IPS-15b (cell line): Measurements from ENCODE around the gene RBM33.

ENCODE experiments used
- H3K27me3 ChIP-seq: one replicate; pipeline ENCODE4 v1.6.1; 2013; ENCODE audit warnings: low read length; ENCODE audit not compliant: control insufficient read depth, insufficient read depth
- H3K36me3 ChIP-seq: one replicate; pipeline ENCODE4 v1.6.1; 2013; ENCODE audit warnings: low read length; ENCODE audit not compliant: control insufficient read depth, insufficient read depth
- H3K4me1 ChIP-seq: one replicate; pipeline ENCODE4 v1.6.1; 2013; ENCODE audit warnings: mild to moderate bottlenecking, low read length; ENCODE audit not compliant: control insufficient read depth, insufficient read depth
- H3K4me3 ChIP-seq: one replicate; pipeline ENCODE4 v1.5.1; 2013; ENCODE audit warnings: low read depth, low read length
- H3K9ac ChIP-seq: one replicate; pipeline ENCODE4 v1.6.1; 2013; ENCODE audit warnings: low read depth, mild to moderate bottlenecking, low read length
- H3K9me3 ChIP-seq: one replicate; pipeline ENCODE4 v1.6.1; 2013; ENCODE audit warnings: mild to moderate bottlenecking, low read length; ENCODE audit not compliant: control insufficient read depth, insufficient read depth

RBM33 gene

GRCh38 chr7:155700847-155701246, 56.4 kb downstream of the RBM33 start:
- Histone ChIP-seq H3K4me1 (peaks cover 4% of the 10 kb centered on the region), H3K4me3 (no peak overlapping the region), H3K27me3 (no peaks in the 10 kb centered on the region), H3K9me3 (no peaks in the 10 kb centered on the region), H3K36me3 (peaks cover 9% of the 10 kb centered on the region), H3K9ac (no peak overlapping the region)

GRCh38 chr7:155701972-155702544, 57.6 kb downstream of the RBM33 start:
- Histone ChIP-seq H3K27me3 (no peaks in the 10 kb centered on the region), H3K9me3 (no peaks in the 10 kb centered on the region), H3K36me3 (peaks cover 9% of the 10 kb centered on the region), H3K4me1 (peaks cover 4% of the 10 kb centered on the region), H3K4me3 (no peak overlapping the region), H3K9ac (no peak overlapping the region)

DNA sequence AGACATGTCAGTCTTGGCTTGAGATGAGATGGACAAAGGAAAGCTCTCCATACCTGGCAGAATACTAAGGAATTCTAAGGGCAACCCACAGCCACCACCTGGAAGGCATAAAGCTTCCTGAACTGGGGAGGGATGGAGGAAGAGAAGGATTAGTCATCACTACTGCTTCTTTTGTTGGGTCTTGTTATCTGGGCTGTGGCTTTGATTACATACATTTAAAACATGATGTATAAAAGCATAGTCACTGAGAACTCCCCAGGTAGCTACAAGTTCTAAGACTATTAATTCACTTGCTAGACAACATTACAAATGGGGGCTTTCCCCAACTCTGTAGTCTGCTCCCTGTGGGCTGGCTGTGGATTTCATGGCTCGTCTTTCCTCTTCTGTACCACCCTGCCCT, 58.2 kb downstream of the RBM33 start:
- Histone ChIP-seq H3K27me3 (no peaks in the 10 kb centered on the region), H3K36me3 (peaks cover 9% of the 10 kb centered on the region), H3K9ac (no peak overlapping the region), H3K9me3 (no peaks in the 10 kb centered on the region), H3K4me1 (peaks cover 4% of the 10 kb centered on the region), H3K4me3 (no peak overlapping the region)

DNA sequence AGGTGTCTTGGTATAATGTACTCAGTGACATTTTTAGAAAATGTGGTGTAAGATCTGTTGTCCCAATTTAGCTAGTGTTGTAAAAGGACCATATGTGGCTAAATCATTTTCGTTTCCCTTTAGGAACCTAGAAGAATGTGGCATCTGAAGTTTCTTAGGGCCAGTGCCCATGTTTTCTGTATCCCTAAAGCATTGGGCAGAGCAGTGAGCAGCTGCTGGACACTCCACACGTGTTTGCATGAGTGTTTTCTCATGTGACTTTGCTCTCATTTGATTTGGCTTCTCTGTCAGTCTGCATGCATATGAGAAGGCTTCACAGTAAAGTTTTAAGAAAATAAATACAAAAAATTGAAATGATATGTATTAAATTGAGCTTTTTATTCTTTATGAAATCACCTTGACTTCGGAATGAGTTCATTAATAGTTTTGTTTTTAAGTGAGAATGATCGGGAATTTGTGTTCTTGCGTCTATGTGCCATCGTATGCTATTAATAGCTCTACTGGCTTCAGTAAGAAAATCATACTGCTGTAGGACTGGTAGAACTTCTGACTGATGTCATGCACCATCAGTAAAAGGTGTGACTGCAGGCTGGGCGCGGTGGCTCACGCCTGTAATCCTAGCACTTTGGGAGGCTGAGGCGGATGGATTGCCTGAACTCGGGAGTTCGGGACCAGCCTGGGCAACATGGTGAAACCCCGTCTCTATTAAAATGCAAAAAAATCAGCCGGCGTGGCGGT, 61.3 kb downstream of the RBM33 start:
- H3K4me1 ChIP-seq: no peaks in the 10 kb centered on the region
- no peak overlapping the region for H3K4me3 ChIP-seq
- peaks cover 12% of the 10 kb centered on the region for H3K36me3 ChIP-seq
- H3K9ac ChIP-seq: no peak overlapping the region
- H3K9me3 ChIP-seq: no peaks in the 10 kb centered on the region
- no peaks in the 10 kb centered on the region for H3K27me3 ChIP-seq

- no peak overlapping the region for H3K4me3 ChIP-seq
- H3K9me3 ChIP-seq: no peaks in the 10 kb centered on the region
- H3K4me1 ChIP-seq: no peaks in the 10 kb centered on the region
- H3K36me3 ChIP-seq: peaks cover 14% of the 10 kb centered on the region
- no peak overlapping the region for H3K9ac ChIP-seq
- H3K27me3 ChIP-seq: no peaks in the 10 kb centered on the region
These were observed 61.9 kb downstream of the RBM33 start for GRCh38 chr7:155706376-155706775.

DNA sequence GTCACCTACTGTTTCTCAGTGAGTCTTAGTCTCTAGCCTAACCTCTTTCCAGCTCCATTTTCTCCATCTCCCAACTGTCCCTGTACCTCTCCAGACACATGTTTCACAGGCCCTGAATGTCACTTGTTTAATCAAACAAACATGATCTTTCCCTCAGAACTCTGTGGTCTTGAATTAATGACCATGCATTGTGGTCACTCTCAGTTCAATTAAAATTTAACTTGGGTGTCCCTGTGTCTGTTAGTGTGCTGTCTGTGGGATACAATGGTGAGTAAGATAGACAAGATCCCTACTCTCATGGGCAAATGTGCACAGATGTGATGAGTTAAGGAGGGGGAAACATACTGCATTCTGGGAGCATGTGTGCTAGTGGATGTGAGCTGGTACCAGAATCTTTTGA, 65.0 kb downstream of the RBM33 start:
- no peaks in the 10 kb centered on the region for H3K4me1 ChIP-seq
- H3K4me3 ChIP-seq: no peak overlapping the region
- no peaks in the 10 kb centered on the region for H3K9me3 ChIP-seq
- H3K36me3 ChIP-seq: peaks cover 14% of the 10 kb centered on the region
- no peak overlapping the region for H3K9ac ChIP-seq
- H3K27me3 ChIP-seq: no peaks in the 10 kb centered on the region

DNA sequence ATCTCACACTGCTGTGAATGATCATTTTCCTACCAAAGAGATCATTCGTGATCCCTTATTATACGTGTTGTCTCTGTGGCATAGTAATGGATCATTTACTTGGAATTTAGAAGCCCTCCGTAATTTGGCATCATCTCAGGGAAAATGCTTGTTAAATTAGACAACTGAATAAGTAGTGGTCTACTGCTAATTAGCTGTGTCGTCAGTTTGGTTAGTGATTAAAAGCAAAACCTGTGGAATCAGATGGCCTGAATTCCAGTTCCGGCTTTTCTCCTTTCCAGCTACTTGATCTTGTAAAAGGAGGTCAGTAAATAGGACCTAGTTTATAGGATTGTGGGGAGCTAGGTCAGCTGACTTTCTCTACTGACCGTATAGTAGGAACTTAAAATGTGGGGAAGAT, 65.6 kb downstream of the RBM33 start:
- Histone ChIP-seq H3K36me3 (peaks cover 14% of the 10 kb centered on the region), H3K4me1 (no peaks in the 10 kb centered on the region), H3K9me3 (no peaks in the 10 kb centered on the region), H3K4me3 (no peak overlapping the region), H3K9ac (no peak overlapping the region), H3K27me3 (no peaks in the 10 kb centered on the region)

GRCh38 chr7:155710530-155710929, 66.1 kb downstream of the RBM33 start:
- Histone ChIP-seq H3K9ac (no peak overlapping the region), H3K27me3 (no peaks in the 10 kb centered on the region), H3K4me1 (no peaks in the 10 kb centered on the region), H3K4me3 (no peak overlapping the region), H3K36me3 (peaks cover 14% of the 10 kb centered on the region), H3K9me3 (no peaks in the 10 kb centered on the region)

- Histone ChIP-seq H3K27me3 (no peaks in the 10 kb centered on the region), H3K9me3 (no peaks in the 10 kb centered on the region), H3K4me3 (no peak overlapping the region), H3K4me1 (no peaks in the 10 kb centered on the region), H3K9ac (no peak overlapping the region), H3K36me3 (peaks cover 14% of the 10 kb centered on the region)
These were observed 66.6 kb downstream of the RBM33 start for GRCh38 chr7:155711081-155711480.

DNA sequence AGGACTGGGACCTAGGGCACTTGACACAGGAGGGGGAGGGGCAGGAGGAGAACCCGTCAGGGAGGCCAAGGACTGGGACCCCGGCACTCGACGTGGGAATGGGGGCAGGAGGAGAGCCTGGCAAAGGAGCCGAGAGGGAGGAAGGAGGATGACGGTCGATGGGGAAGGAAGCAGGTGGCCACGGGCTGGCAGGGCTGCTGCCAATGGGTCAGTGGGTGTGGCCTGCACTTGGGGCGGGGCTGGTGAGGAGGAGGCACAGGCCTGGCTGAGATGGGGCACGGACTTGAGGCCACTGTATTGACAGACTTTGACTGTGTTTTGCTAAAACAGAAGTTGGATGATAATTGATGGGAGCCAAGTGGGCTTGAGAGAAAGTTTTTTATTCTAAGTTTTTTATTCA, 68.9 kb downstream of the RBM33 start:
- H3K9ac ChIP-seq: no peak overlapping the region
- peaks cover 11% of the 10 kb centered on the region for H3K36me3 ChIP-seq
- no peak overlapping the region for H3K4me3 ChIP-seq
- no peaks in the 10 kb centered on the region for H3K27me3 ChIP-seq
- no peaks in the 10 kb centered on the region for H3K4me1 ChIP-seq
- no peaks in the 10 kb centered on the region for H3K9me3 ChIP-seq

GRCh38 chr7:155714702-155715101, 70.2 kb downstream of the RBM33 start:
- H3K4me3 ChIP-seq: no peak overlapping the region
- peaks cover 10% of the 10 kb centered on the region for H3K36me3 ChIP-seq
- no peaks in the 10 kb centered on the region for H3K4me1 ChIP-seq
- H3K9me3 ChIP-seq: no peaks in the 10 kb centered on the region
- H3K9ac ChIP-seq: no peak overlapping the region
- H3K27me3 ChIP-seq: no peaks in the 10 kb centered on the region

DNA sequence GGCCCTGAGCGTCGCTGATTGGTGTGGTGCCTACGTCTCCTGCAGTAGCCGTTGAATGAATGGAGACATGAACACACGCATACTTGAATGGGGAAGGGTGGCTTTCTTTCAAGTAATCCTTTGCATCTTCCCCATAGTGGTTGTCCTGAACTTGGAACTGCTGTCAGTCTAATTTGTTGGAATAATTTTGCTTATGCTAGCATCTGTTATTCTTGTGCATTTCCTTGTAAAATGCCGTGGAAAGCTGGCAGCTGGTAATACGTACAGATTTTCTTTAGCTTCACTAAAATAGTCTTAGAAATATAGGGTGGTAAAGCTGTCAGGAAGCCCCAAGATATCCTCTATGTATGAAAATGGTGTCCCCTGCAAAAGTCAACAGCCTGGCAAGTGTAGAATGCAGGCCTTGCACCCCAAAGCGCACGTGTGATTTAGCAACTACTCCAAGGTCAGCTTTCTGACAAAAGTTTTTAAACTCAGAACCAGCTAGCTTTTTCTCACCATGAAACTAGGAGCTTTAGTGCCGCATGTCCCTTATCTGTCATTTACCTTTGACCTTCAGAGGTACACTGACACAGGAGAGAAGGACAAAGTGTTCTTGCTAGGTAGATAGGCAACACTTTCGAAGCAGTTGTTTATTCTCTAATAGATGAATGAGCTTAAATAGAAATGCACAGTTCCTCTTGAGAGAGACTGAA, 70.8 kb downstream of the RBM33 start:
- no peak overlapping the region for H3K4me3 ChIP-seq
- peaks cover 10% of the 10 kb centered on the region for H3K36me3 ChIP-seq
- H3K27me3 ChIP-seq: no peaks in the 10 kb centered on the region
- no peak overlapping the region for H3K9ac ChIP-seq
- no peaks in the 10 kb centered on the region for H3K4me1 ChIP-seq
- H3K9me3 ChIP-seq: no peaks in the 10 kb centered on the region
